Duodenal mucosa (tissue), 2 donors: ENCODE results near the gene ZNF576.

Experiments used
- H3K27ac ChIP-seq: one replicate; pipeline ENCODE4 v1.7.0; 2013; ENCODE audit warnings: low read depth, low read length
- H3K27me3 ChIP-seq, 2 donors: one replicate each; pipeline ENCODE4 v1.7.0; 2013; ENCODE audit warnings: low read length in 2 of 2, control low read depth in 1 of 2; ENCODE audit not compliant: insufficient read depth in 2 of 2, control insufficient read depth in 1 of 2
- H3K36me3 ChIP-seq, 2 donors: one replicate each; pipeline ENCODE4 v1.7.0; 2013; ENCODE audit warnings: low read length in 2 of 2, control low read depth in 1 of 2; ENCODE audit not compliant: insufficient read depth in 2 of 2, control insufficient read depth in 1 of 2
- H3K4me1 ChIP-seq, 2 donors: one replicate each; pipeline ENCODE4 v1.7.0; 2013; ENCODE audit warnings: low read length in 2 of 2, control low read depth in 1 of 2; ENCODE audit not compliant: insufficient read depth in 2 of 2, control insufficient read depth in 1 of 2
- H3K4me3 ChIP-seq, 2 donors: one replicate each; pipeline ENCODE4 v1.7.0; 2013; ENCODE audit warnings: low read length in 2 of 2, low read depth in 1 of 2
- H3K9ac ChIP-seq, 2 donors: one replicate each; pipeline ENCODE4 v1.7.0; 2013; ENCODE audit warnings: low read length in 2 of 2, low read depth in 1 of 2
- H3K9me3 ChIP-seq, 2 donors: one replicate each; pipeline ENCODE4 v1.7.0; 2013; ENCODE audit warnings: low read length in 2 of 2, control low read depth in 1 of 2; ENCODE audit not compliant: control insufficient read depth in 1 of 2

The ZNF576 gene

GRCh38 chr19:43560687-43561086, 35.7 kb upstream of the ZNF576 start:
- no peaks in the 10 kb centered on the region for H3K27me3 ChIP-seq
- H3K36me3 ChIP-seq: peaks cover 9 to 26% of the 10 kb centered on the region in 2 donors
- H3K9ac ChIP-seq: no peak overlapping the region
- H3K4me3 ChIP-seq: no peak overlapping the region
- no peak overlapping the region for H3K27ac ChIP-seq
- H3K4me1 ChIP-seq: peaks cover 0 to 13% of the 10 kb centered on the region in 2 donors
- H3K9me3 ChIP-seq: no peaks in the 10 kb centered on the region

- peaks cover 0 to 13% of the 10 kb centered on the region in 2 donors for H3K4me1 ChIP-seq
- no peak overlapping the region for H3K4me3 ChIP-seq
- no peak overlapping the region for H3K9ac ChIP-seq
- no peaks in the 10 kb centered on the region for H3K27me3 ChIP-seq
- H3K27ac ChIP-seq: no peak overlapping the region
- H3K36me3 ChIP-seq: peaks cover 9 to 26% of the 10 kb centered on the region in 2 donors
- no peaks in the 10 kb centered on the region for H3K9me3 ChIP-seq
These were observed 35.0 kb upstream of the ZNF576 start for GRCh38 chr19:43561139-43561970.

GRCh38 chr19:43562226-43562697, 34.1 kb upstream of the ZNF576 start:
- no peaks in the 10 kb centered on the region for H3K9me3 ChIP-seq
- peaks cover 0 to 13% of the 10 kb centered on the region in 2 donors for H3K4me1 ChIP-seq
- peaks cover 9 to 26% of the 10 kb centered on the region in 2 donors for H3K36me3 ChIP-seq
- H3K27me3 ChIP-seq: no peaks in the 10 kb centered on the region
- no peak overlapping the region for H3K9ac ChIP-seq
- no peak overlapping the region for H3K4me3 ChIP-seq
- H3K27ac ChIP-seq: no peak overlapping the region

- no peaks in the 10 kb centered on the region for H3K9me3 ChIP-seq
- no peak overlapping the region for H3K4me3 ChIP-seq
- H3K27ac ChIP-seq: no peak overlapping the region
- H3K9ac ChIP-seq: no peak overlapping the region
- H3K27me3 ChIP-seq: no peaks in the 10 kb centered on the region
- H3K36me3 ChIP-seq: peaks cover 9 to 26% of the 10 kb centered on the region in 2 donors
- peaks cover 0 to 13% of the 10 kb centered on the region in 2 donors for H3K4me1 ChIP-seq
These were observed 33.6 kb upstream of the ZNF576 start for GRCh38 chr19:43562698-43563241.

- H3K27ac ChIP-seq: no peak overlapping the region
- no peak overlapping the region for H3K4me3 ChIP-seq
- peaks cover 0 to 13% of the 10 kb centered on the region in 2 donors for H3K4me1 ChIP-seq
- H3K36me3 ChIP-seq: peaks cover 9 to 22% of the 10 kb centered on the region in 2 donors
- H3K27me3 ChIP-seq: no peaks in the 10 kb centered on the region
- H3K9me3 ChIP-seq: no peaks in the 10 kb centered on the region
- no peak overlapping the region for H3K9ac ChIP-seq
These were observed 32.5 kb upstream of the ZNF576 start for GRCh38 chr19:43563816-43564457.

GRCh38 chr19:43564800-43565199, 31.6 kb upstream of the ZNF576 start:
- H3K9ac ChIP-seq: no peak overlapping the region
- H3K4me3 ChIP-seq: no peak overlapping the region
- H3K36me3 ChIP-seq: peaks cover 9 to 22% of the 10 kb centered on the region in 2 donors
- H3K27me3 ChIP-seq: no peaks in the 10 kb centered on the region
- no peaks in the 10 kb centered on the region for H3K9me3 ChIP-seq
- H3K27ac ChIP-seq: no peak overlapping the region
- H3K4me1 ChIP-seq: peaks cover 0 to 13% of the 10 kb centered on the region in 2 donors

- Histone ChIP-seq H3K27me3 (no peaks in the 10 kb centered on the region), H3K27ac (no peak overlapping the region), H3K9me3 (no peaks in the 10 kb centered on the region), H3K4me3 (no peak overlapping the region), H3K36me3 (peaks cover 0 to 6% of the 10 kb centered on the region in 2 donors), H3K9ac (no peak overlapping the region), H3K4me1 (peaks cover 3 to 4% of the 10 kb centered on the region in 2 donors)
These were observed 26.7 kb upstream of the ZNF576 start for GRCh38 chr19:43569657-43570056.

- Histone ChIP-seq H3K9me3 (no peaks in the 10 kb centered on the region), H3K36me3 (peaks cover 0 to 6% of the 10 kb centered on the region in 2 donors), H3K9ac (no peak overlapping the region), H3K27ac (no peak overlapping the region), H3K4me3 (no peak overlapping the region), H3K27me3 (no peaks in the 10 kb centered on the region), H3K4me1 (peaks cover 6 to 11% of the 10 kb centered on the region in 2 donors)
These were observed 26.1 kb upstream of the ZNF576 start for GRCh38 chr19:43570174-43570791.

- no peak overlapping the region for H3K4me3 ChIP-seq
- H3K4me1 ChIP-seq: peaks cover 6 to 14% of the 10 kb centered on the region in 2 donors
- no peak overlapping the region for H3K9ac ChIP-seq
- peaks cover 0 to 6% of the 10 kb centered on the region in 2 donors for H3K36me3 ChIP-seq
- no peaks in the 10 kb centered on the region for H3K9me3 ChIP-seq
- H3K27ac ChIP-seq: no peak overlapping the region
- no peaks in the 10 kb centered on the region for H3K27me3 ChIP-seq
These were observed 24.2 kb upstream of the ZNF576 start for GRCh38 chr19:43572171-43572588.
